MM.1S (cell line): Measurements from ENCODE around the gene DEAF1.

Experiments
- DNase-seq: peaks from one replicate; pipeline ENCODE4 v3.0.0-alpha.2; 2015
- H2AFZ ChIP-seq: fragments of 300-600 bp; sonication (generic); 2 replicates; pipeline ENCODE4 v1.6.0; 2016; ENCODE audit warnings: antibody characterized with exemption, low read length
- H3F3A ChIP-seq: fragments of 300-600 bp; sonication (generic); 2 replicates; pipeline ENCODE4 v1.6.1; 2016; ENCODE audit warnings: mild to moderate bottlenecking, antibody characterized with exemption, low read length, moderate library complexity, mixed read lengths; ENCODE audit not compliant: insufficient read depth
- H3K27ac ChIP-seq: fragments of 300-600 bp; sonication (generic); 2 replicates; pipeline ENCODE4 v1.5.1; 2016; ENCODE audit warnings: mild to moderate bottlenecking, low read length
- H3K27me3 ChIP-seq: fragments of 300-600 bp; sonication (generic); replicated peaks from 2 replicates; pipeline ENCODE4 v1.6.0; 2016; ENCODE audit warnings: low read length; ENCODE audit not compliant: insufficient read depth
- H3K36me3 ChIP-seq: fragments of 300-600 bp; sonication (generic); replicated peaks from 2 replicates; pipeline ENCODE4 v1.6.1; 2016; ENCODE audit warnings: mild to moderate bottlenecking, low read length, mixed read lengths; ENCODE audit not compliant: insufficient read depth
- H3K4me1 ChIP-seq: fragments of 300-600 bp; sonication (generic); 2 replicates; pipeline ENCODE4 v1.6.1; 2016; ENCODE audit warnings: low read length, mixed read lengths
- H3K4me2 ChIP-seq: fragments of 300-600 bp; sonication (generic); 2 replicates; pipeline ENCODE4 v1.6.0; 2016; ENCODE audit warnings: low read depth, low read length
- H3K4me3 ChIP-seq: fragments of 300-600 bp; sonication (generic); 2 replicates; pipeline ENCODE4 v1.5.1; 2016; ENCODE audit warnings: low read length, mixed read lengths
- H3K79me2 ChIP-seq: fragments of 300-600 bp; sonication (generic); 2 replicates; pipeline ENCODE4 v1.6.1; 2016; ENCODE audit warnings: mixed run types, low read length, mixed read lengths
- H3K9ac ChIP-seq: fragments of 300-600 bp; sonication (generic); 2 replicates; pipeline ENCODE4 v1.6.1; 2016; ENCODE audit warnings: low read length, mixed read lengths
- H3K9me2 ChIP-seq: fragments of 300-600 bp; sonication (generic); replicated peaks from 2 replicates; pipeline ENCODE4 v1.6.1; 2016; ENCODE audit warnings: mild to moderate bottlenecking, low read length, mixed read lengths; ENCODE audit not compliant: insufficient read depth
- H3K9me3 ChIP-seq: fragments of 300-600 bp; sonication (generic); replicated peaks from 2 replicates; pipeline ENCODE4 v1.6.1; 2016; ENCODE audit warnings: mild to moderate bottlenecking, low read length, mixed read lengths; ENCODE audit not compliant: insufficient read depth
- H4K20me1 ChIP-seq: fragments of 300-600 bp; sonication (generic); 2 replicates; pipeline ENCODE4 v1.6.1; 2016; ENCODE audit warnings: mild to moderate bottlenecking, low read length, moderate library complexity, mixed read lengths; ENCODE audit not compliant: insufficient read depth
- EZH2 ChIP-seq: fragments of 300-600 bp; sonication (generic); optimal IDR thresholded peaks from 2 replicates; pipeline ENCODE3; 2017; ENCODE audit warnings: low read depth, mild to moderate bottlenecking, antibody characterized with exemption, low read length, mixed read lengths
- EZH2phosphoT487 ChIP-seq: fragments of 300-600 bp; sonication (generic); IDR thresholded peaks from 2 replicates; pipeline ENCODE4 v1.6.1; 2018; ENCODE audit warnings: antibody characterized with exemption, low read length
- TF ChIP-seq, protein P1 (sequence below): fragments of 300-600 bp; sonication (generic); IDR thresholded peaks from 2 replicates; pipeline ENCODE4 v1.5.1; 2016; ENCODE audit warnings: antibody characterized with exemption, low read length, mixed read lengths

DEAF1 gene

DNA sequence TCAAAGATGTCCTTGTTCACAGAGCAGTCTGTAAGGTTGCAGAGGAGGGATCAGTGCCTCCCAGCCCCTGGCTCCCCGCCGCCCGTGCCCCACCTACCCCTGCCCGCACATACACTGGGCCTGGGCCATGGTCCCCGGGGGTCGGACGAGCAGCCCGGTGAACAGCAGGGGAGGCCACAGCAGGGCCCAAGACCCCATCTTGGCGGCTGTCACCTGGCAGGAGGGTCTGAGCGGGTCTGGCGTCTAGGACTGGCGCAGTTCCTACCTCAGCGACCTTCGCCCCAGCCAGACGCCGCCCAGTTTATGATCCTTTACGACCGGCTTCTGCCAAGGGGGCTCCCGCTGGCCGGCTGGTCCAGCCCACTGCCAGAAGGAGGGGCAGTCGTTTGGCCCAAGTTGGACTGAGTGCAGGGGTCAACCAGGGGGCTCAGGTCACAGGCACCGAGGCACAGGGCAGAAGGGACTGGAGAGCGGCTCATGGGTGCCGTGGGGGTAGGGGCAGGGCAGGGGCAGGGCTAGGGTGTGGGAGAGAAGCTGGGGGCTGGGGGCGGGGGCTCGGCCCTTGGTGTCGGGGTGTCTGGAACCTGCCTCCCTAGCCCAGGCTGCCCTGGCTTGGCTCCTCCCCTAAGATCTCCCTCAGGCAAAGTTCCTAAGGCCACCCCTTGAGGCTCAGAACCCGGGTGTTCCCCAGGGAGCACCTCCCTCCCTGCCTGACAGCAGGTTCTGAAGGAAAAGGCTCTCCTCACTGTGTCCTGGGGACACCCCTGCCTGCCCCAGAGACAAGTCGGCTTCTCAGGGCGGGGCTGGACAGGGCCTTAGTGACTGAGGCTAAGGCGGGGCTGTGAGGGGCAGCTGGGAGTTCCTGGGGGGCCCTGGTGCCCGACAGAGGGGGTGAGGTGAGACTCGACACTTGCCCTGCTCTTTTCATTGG lies 70.1 kb downstream of the DEAF1 start, which contains the start of gene CDHR5:
CDHR5 (minus strand) TSS at position 251 of the 931 bp plus-strand sequence; CDS start at position 198, 53 bp downstream.
- H3K9me2 ChIP-seq: no peaks in the 10 kb centered on the region
- TF ChIP-seq EZH2: no peak
- TF ChIP-seq, protein P1, sequence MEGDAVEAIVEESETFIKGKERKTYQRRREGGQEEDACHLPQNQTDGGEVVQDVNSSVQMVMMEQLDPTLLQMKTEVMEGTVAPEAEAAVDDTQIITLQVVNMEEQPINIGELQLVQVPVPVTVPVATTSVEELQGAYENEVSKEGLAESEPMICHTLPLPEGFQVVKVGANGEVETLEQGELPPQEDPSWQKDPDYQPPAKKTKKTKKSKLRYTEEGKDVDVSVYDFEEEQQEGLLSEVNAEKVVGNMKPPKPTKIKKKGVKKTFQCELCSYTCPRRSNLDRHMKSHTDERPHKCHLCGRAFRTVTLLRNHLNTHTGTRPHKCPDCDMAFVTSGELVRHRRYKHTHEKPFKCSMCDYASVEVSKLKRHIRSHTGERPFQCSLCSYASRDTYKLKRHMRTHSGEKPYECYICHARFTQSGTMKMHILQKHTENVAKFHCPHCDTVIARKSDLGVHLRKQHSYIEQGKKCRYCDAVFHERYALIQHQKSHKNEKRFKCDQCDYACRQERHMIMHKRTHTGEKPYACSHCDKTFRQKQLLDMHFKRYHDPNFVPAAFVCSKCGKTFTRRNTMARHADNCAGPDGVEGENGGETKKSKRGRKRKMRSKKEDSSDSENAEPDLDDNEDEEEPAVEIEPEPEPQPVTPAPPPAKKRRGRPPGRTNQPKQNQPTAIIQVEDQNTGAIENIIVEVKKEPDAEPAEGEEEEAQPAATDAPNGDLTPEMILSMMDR: no peak
- TF ChIP-seq EZH2phosphoT487: no peak
- peaks cover 13% of the 10 kb centered on the region for H3K4me1 ChIP-seq
- no peaks in the 10 kb centered on the region for H3K79me2 ChIP-seq
- no peak within 1 kb of the TSS for H3K4me2 ChIP-seq
- H3K4me3 ChIP-seq: no peak within 1 kb of the TSS
- H2AFZ ChIP-seq: no peak within 1 kb of the TSS
- peaks cover 18% of the 10 kb centered on the region for H3F3A ChIP-seq
- no peaks in the 10 kb centered on the region for H3K9me3 ChIP-seq
- H3K36me3 ChIP-seq: no peaks in the 10 kb centered on the region
- no peak within 1 kb of the TSS for H3K27ac ChIP-seq
- no peaks in the 10 kb centered on the region for H3K27me3 ChIP-seq
- no peak within 1 kb of the TSS for H3K9ac ChIP-seq
- no peaks in the 10 kb centered on the region for H4K20me1 ChIP-seq
- no peak for DNase-seq

DNA sequence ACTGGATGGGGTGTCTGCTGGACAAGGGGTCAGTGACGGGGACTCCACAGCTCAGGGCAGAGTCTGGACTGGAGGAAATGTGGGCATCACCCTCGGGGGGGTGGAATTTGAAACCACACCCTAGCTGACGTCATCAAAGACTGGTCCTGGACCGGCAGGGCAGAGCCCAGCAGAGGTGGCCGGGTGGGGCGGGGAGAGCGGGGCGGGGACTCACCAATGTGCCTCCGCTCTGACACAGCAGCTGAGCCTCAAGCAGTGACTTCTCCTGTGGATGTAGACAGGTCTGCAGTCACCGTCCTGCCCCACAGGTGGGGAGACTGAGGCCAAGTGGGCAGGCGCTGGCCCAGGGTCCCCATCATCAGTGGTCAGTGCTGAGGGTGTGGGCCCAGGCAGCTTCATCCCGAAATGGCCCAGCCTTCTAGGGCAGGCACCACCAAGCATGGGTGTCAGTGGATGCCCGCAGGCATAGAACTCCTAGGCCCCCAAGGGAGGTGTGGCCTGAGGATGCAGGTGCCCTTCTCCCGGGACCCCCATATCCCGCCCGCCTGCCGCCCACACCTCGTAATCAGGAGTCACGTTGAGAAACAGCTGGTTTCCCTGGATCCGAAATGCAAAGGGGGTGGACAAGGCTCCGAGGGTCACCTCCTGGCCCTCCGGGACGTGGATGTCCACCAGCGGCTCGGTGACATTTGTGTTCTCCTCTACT lies 70.9 kb downstream of the DEAF1 start:
- H3K4me3 ChIP-seq: no peak overlapping the region
- no peak overlapping the region for H3K27ac ChIP-seq
- H3K36me3 ChIP-seq: no peaks in the 10 kb centered on the region
- peaks cover 10% of the 10 kb centered on the region for H3K4me1 ChIP-seq
- H3K9me2 ChIP-seq: no peaks in the 10 kb centered on the region
- H3F3A ChIP-seq: peaks cover 12% of the 10 kb centered on the region
- H3K9me3 ChIP-seq: no peaks in the 10 kb centered on the region
- H2AFZ ChIP-seq: no peak overlapping the region
- no peak overlapping the region for H3K9ac ChIP-seq
- no peak overlapping the region for H3K4me2 ChIP-seq
- no peak for TF ChIP-seq EZH2phosphoT487
- TF ChIP-seq EZH2: no peak
- no peaks in the 10 kb centered on the region for H4K20me1 ChIP-seq
- DNase-seq: no peak
- H3K79me2 ChIP-seq: no peaks in the 10 kb centered on the region
- H3K27me3 ChIP-seq: no peaks in the 10 kb centered on the region

DNA sequence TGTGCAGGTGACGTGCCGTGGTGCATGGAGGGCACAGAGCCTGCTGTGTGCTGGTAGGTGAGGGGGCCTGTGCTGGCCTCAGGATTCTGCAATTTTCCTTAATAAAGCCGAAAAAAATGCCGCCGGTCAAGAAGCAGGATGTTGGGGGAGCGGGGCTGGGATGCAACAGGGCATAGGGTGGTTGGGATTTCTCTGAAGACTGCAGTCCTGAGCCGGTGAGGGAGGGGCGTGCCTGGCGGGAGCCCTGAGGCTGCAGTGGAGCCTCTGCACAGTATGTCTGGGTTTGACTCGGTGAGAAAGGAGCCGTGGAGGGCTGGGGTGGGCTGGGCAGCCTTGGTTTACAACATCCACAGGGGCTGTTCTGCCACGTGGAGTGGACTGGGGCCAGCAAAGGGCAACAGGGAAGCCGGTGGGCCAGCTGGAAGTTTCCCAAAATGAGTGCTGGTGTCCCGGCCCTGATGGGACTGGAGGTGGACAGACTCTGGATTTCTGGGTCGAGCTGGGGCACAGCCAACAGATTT lies 71.6 kb downstream of the DEAF1 start:
- Histone ChIP-seq H4K20me1 (no peaks in the 10 kb centered on the region), H3K4me2 (no peak overlapping the region), H3F3A (peaks cover 4% of the 10 kb centered on the region), H3K27me3 (no peaks in the 10 kb centered on the region), H3K4me3 (no peak overlapping the region), H3K9me2 (no peaks in the 10 kb centered on the region), H3K36me3 (no peaks in the 10 kb centered on the region), H3K9ac (no peak overlapping the region), H2AFZ (no peak overlapping the region), H3K9me3 (no peaks in the 10 kb centered on the region), H3K79me2 (no peaks in the 10 kb centered on the region), H3K4me1 (peaks cover 5% of the 10 kb centered on the region), H3K27ac (no peak overlapping the region)
- TF ChIP-seq, protein P1: no peak
- TF ChIP-seq EZH2 (no peak), EZH2phosphoT487 (no peak)
- DNase-seq: no peak
